OCI-LY7 (cell line): ENCODE measurements around the gene TSPAN12.

Source experiments
- EZH2phosphoT487 ChIP-seq: fragments of 200-600 bp; sonication (generic); IDR thresholded peaks from 2 replicates; pipeline ENCODE4 v1.6.1; 2018; ENCODE audit warnings: low read depth, borderline replicate concordance, mild to moderate bottlenecking, mixed run types, antibody characterized with exemption, low read length, moderate library complexity, mixed read lengths
- TF ChIP-seq, protein P1 (sequence below): fragments of 200-600 bp; sonication (generic); conservative IDR thresholded peaks from 2 replicates; pipeline ENCODE4 v1.5.1; 2014; ENCODE audit warnings: mild to moderate bottlenecking, antibody characterized with exemption, low read length, moderate library complexity, mixed read lengths

DNA sequence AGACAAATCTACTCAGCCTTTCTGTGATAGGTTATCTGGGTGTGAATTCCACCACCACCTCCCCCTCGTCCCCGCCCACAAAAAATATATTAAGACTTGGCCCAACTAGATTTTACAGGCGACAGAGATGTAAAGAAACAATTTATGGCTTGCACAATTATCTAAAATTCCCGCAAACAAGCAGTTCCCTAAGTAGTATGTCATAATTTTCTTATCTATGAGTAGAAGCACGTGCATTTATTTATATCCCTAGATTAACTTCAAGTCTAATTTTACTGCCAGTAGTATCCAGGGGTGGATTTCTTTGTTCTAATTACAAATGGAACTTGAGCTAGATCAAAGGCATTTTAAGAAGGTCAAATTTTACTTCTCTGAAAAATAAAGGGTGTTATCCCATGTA lies 1.7 kb downstream of the TSPAN12 start:
- TF ChIP-seq, protein P1, sequence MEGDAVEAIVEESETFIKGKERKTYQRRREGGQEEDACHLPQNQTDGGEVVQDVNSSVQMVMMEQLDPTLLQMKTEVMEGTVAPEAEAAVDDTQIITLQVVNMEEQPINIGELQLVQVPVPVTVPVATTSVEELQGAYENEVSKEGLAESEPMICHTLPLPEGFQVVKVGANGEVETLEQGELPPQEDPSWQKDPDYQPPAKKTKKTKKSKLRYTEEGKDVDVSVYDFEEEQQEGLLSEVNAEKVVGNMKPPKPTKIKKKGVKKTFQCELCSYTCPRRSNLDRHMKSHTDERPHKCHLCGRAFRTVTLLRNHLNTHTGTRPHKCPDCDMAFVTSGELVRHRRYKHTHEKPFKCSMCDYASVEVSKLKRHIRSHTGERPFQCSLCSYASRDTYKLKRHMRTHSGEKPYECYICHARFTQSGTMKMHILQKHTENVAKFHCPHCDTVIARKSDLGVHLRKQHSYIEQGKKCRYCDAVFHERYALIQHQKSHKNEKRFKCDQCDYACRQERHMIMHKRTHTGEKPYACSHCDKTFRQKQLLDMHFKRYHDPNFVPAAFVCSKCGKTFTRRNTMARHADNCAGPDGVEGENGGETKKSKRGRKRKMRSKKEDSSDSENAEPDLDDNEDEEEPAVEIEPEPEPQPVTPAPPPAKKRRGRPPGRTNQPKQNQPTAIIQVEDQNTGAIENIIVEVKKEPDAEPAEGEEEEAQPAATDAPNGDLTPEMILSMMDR = no peak
- TF ChIP-seq EZH2phosphoT487 = no peak
